Stimulated activated naive B cell treated with anti-CD40 and anti-IgM and Interleukin-4, amounts not matched to agents 10 μg/mL and 1 μg/mL and 100 μg/mL, for 72 hours (primary cell): ENCODE results near the gene CRYBA4.
"Not testable (repeated sequence)": the region's sequence is repeated elsewhere in the genome, so short reads cannot be mapped to it uniquely, and the experiment has no call there.

Experiments used
- ATAC-seq, 2 donors: fragments of 150-1000 bp; cut with Tn5 transposase; replicated peaks; 2 replicates each; pipeline ENCODE4 v1.10.0; 2021; ENCODE audit warnings: moderate library complexity in 1 of 2
- DNase-seq: peaks from one replicate; pipeline ENCODE4 v3.0.0; 2021
- H3K27ac Mint-ChIP-seq: one replicate; pipeline ENCODE4 v1.8.0; 2022; ENCODE audit warnings: mild to moderate bottlenecking, mixed read lengths
- H3K27me3 Mint-ChIP-seq, 2 donors: one replicate each; pipeline ENCODE4 v1.8.0; 2022; ENCODE audit warnings: mixed read lengths in 2 of 2
- H3K36me3 Mint-ChIP-seq, 2 donors: one replicate each; pipeline ENCODE4 v1.8.0; 2022; ENCODE audit warnings: mixed read lengths in 2 of 2, mild to moderate bottlenecking in 1 of 2
- H3K4me1 Mint-ChIP-seq, 2 donors: one replicate each; pipeline ENCODE4 v1.8.0; 2022; ENCODE audit warnings: mixed read lengths in 2 of 2, mild to moderate bottlenecking in 1 of 2
- H3K4me3 Mint-ChIP-seq, 2 donors: one replicate each; pipeline ENCODE4 v1.8.0; 2022; ENCODE audit warnings: mild to moderate bottlenecking in 2 of 2, mixed read lengths in 2 of 2, moderate library complexity in 1 of 2
- H3K9me3 Mint-ChIP-seq, 2 donors: one replicate each; pipeline ENCODE4 v1.8.0; 2022; ENCODE audit warnings: mixed read lengths in 2 of 2, mild to moderate bottlenecking in 1 of 2

The CRYBA4 gene

GRCh38 chr22:26609287-26609686, 12.5 kb upstream of the CRYBA4 start:
- H3K9me3 Mint-ChIP-seq, result no peaks in the 10 kb centered on the region
- no peaks in the 10 kb centered on the region for H3K36me3 Mint-ChIP-seq
- DNase-seq (no peak), ATAC-seq (no peak)
- no peak overlapping the region for H3K27ac Mint-ChIP-seq
- no peak overlapping the region for H3K4me3 Mint-ChIP-seq
- H3K27me3 Mint-ChIP-seq, result peaks cover 0 to 10% of the 10 kb centered on the region in 2 donors
- peaks cover 6 to 11% of the 10 kb centered on the region in 2 donors for H3K4me1 Mint-ChIP-seq

GRCh38 chr22:26610072-26610958, 11.4 kb upstream of the CRYBA4 start:
- H3K27me3 Mint-ChIP-seq, result peaks cover 0 to 10% of the 10 kb centered on the region in 2 donors
- H3K4me3 Mint-ChIP-seq, result peak overlapping the region in 1 of 2 donors; percentile 47
- DNase-seq, result peak; percentile 26

DNA sequence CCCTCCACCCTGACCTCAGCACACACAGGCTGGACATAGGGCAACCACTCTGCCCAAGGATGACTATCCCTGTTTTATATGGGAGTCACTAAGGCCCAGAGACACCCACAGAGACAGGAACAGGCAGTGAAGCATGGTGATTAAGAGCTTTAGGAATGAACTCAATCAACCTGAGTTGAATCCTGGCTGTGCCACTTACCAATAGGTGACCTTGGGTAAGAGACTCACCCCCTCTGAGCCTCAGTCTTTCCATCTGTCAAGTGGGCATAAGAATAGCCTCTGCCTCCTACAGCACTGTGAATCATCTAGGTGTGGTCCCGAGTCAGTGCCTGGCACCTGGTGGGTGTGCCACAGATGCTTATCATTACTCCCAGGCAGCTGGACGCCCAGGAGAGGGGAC, 10.8 kb upstream of the CRYBA4 start:
- H3K9me3 Mint-ChIP-seq, result no peaks in the 10 kb centered on the region
- DNase-seq (no peak), ATAC-seq (no peak)
- H3K27me3 Mint-ChIP-seq, result peaks cover 0 to 10% of the 10 kb centered on the region in 2 donors
- no peak overlapping the region for H3K27ac Mint-ChIP-seq
- peaks cover 13 to 16% of the 10 kb centered on the region in 2 donors for H3K4me1 Mint-ChIP-seq
- no peak overlapping the region for H3K4me3 Mint-ChIP-seq
- H3K36me3 Mint-ChIP-seq, result no peaks in the 10 kb centered on the region

More at GRCh38 chr22:26610072-26610958, 11.4 kb upstream of the CRYBA4 start:
- no peaks in the 10 kb centered on the region for H3K9me3 Mint-ChIP-seq
- peak overlapping the region; percentile 72 for H3K27ac Mint-ChIP-seq
- no peaks in the 10 kb centered on the region for H3K36me3 Mint-ChIP-seq
- ATAC-seq, result peak; percentile 80 to 91
- H3K4me1 Mint-ChIP-seq, result peaks cover 10 to 12% of the 10 kb centered on the region in 2 donors

- H3K4me3 Mint-ChIP-seq, result no peak overlapping the region
- H3K27me3 Mint-ChIP-seq, result peaks cover 0 to 10% of the 10 kb centered on the region in 2 donors
- DNase-seq (no peak), ATAC-seq (no peak)
- H3K9me3 Mint-ChIP-seq, result no peaks in the 10 kb centered on the region
- H3K4me1 Mint-ChIP-seq, result peaks cover 17 to 21% of the 10 kb centered on the region in 2 donors
- no peaks in the 10 kb centered on the region for H3K36me3 Mint-ChIP-seq
- H3K27ac Mint-ChIP-seq, result peak overlapping the region; percentile 60
These were observed 9.1 kb upstream of the CRYBA4 start for GRCh38 chr22:26612652-26613051.

DNA sequence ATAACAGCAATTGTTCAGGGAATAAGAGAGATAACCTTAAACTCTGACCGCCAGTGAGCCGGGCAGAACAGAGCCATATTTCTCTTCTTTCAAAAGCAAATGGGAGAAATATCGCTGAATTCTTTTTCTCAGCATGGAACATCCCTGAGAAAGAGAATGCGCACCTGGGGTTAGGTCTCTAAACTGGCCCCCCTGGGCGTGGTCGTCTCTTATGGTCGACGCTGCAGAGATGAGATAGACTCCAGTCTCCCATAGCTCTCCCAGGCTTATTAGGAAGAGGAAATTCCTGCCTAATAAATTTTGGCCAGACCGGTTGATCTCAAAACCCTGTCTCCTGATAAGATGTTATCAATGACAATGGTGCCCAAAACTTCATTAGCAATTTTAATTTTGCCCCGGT, 8.0 kb upstream of the CRYBA4 start:
- Mint-ChIP-seq H3K27me3 (peaks cover 0 to 10% of the 10 kb centered on the region in 2 donors), H3K4me1 (peaks cover 19 to 24% of the 10 kb centered on the region in 2 donors)
- H3K36me3 Mint-ChIP-seq, H3K4me3 Mint-ChIP-seq, H3K9me3 Mint-ChIP-seq, ATAC-seq, DNase-seq, H3K27ac Mint-ChIP-seq: not testable (repeated sequence)

- Mint-ChIP-seq H3K36me3 (no peaks in the 10 kb centered on the region), H3K27ac (no peak overlapping the region), H3K9me3 (no peaks in the 10 kb centered on the region), H3K4me1 (peaks cover 17 to 24% of the 10 kb centered on the region in 2 donors), H3K27me3 (peaks cover 4 to 10% of the 10 kb centered on the region in 2 donors), H3K4me3 (no peak overlapping the region)
- no peak for ATAC-seq
- no peak for DNase-seq
These were observed 7.4 kb upstream of the CRYBA4 start for GRCh38 chr22:26614322-26614721.

DNA sequence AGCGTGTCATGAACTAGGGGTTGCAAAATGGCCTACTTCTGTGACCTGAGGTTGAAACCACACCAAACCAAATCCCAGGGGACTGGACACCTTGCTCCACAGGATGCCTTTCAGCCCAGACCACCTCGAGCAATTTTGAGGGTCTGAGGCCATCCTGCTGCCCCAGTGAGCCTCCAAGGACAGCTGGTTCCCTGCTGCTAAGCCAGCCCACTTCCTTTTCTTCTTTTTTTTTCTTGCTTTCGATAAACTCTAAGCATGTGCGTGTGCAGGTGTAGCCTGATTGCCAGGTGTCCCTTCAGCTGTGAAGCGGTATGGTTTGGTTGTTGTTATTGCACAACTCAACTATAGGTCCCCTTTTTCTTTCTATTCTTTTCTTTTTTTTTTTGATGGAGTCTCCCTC, 6.6 kb upstream of the CRYBA4 start:
- H3K4me3 Mint-ChIP-seq, result no peak overlapping the region
- H3K36me3 Mint-ChIP-seq, result no peaks in the 10 kb centered on the region
- H3K27me3 Mint-ChIP-seq, result peaks cover 4 to 10% of the 10 kb centered on the region in 2 donors
- no peaks in the 10 kb centered on the region for H3K9me3 Mint-ChIP-seq
- DNase-seq (peak; percentile 4), ATAC-seq (peak; percentile 45 to 75)
- H3K27ac Mint-ChIP-seq, result no peak overlapping the region
- peaks cover 14 to 23% of the 10 kb centered on the region in 2 donors for H3K4me1 Mint-ChIP-seq

- Mint-ChIP-seq H3K36me3 (no peaks in the 10 kb centered on the region), H3K4me3 (no peak overlapping the region), H3K9me3 (no peaks in the 10 kb centered on the region), H3K27ac (peak overlapping the region; percentile 60), H3K4me1 (peaks cover 9 to 18% of the 10 kb centered on the region in 2 donors), H3K27me3 (peaks cover 4 to 10% of the 10 kb centered on the region in 2 donors)
- no peak for ATAC-seq
- DNase-seq, result no peak
These were observed 5.8 kb upstream of the CRYBA4 start for GRCh38 chr22:26615830-26616435.

- ATAC-seq (no peak), DNase-seq (no peak)
- Mint-ChIP-seq H3K36me3 (no peaks in the 10 kb centered on the region), H3K9me3 (no peaks in the 10 kb centered on the region), H3K27ac (no peak overlapping the region), H3K4me1 (peaks cover 9 to 18% of the 10 kb centered on the region in 2 donors), H3K27me3 (peaks cover 4 to 10% of the 10 kb centered on the region in 2 donors), H3K4me3 (no peak overlapping the region)
These were observed 5.1 kb upstream of the CRYBA4 start for GRCh38 chr22:26616650-26617049.

GRCh38 chr22:26617271-26618199, 4.2 kb upstream of the CRYBA4 start, which contains the start of gene CRYBB1:
Gene CRYBB1 (minus strand): TSS chr22:26618027. CDS start chr22:26616319, 1,708 bp downstream.
- Mint-ChIP-seq H3K4me1 (peaks cover 9 to 18% of the 10 kb centered on the region in 2 donors), H3K27ac (no peak within 1 kb of the TSS), H3K27me3 (peaks cover 4 to 6% of the 10 kb centered on the region in 2 donors), H3K9me3 (no peaks in the 10 kb centered on the region), H3K4me3 (no peak within 1 kb of the TSS), H3K36me3 (no peaks in the 10 kb centered on the region)
- peak in 1 of 2 donors; percentile 29 for ATAC-seq
- DNase-seq, result no peak

DNA sequence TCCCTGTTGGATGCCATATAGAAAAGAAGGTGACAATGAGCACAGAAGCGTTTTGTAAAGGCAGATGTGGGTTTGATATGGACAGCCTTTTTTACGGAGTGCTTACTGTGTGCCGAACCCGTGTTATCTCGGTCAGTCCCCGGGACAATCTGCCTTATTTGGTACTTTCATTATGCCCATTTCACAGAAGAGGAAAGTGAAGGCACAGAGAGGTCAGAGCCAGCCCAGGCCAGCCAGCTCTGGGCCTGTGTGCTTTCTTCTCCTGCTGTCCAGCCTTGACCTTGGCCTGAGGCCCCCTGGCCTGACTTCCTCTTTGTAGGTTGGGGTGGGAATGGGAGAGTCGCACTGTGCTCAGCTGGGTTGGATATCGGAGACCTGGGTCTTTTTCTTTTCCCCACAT, 3.3 kb upstream of the CRYBA4 start:
- Mint-ChIP-seq H3K4me3 (no peak overlapping the region), H3K9me3 (no peaks in the 10 kb centered on the region), H3K27me3 (peaks cover 0 to 8% of the 10 kb centered on the region in 2 donors), H3K27ac (no peak overlapping the region), H3K4me1 (peaks cover 9 to 18% of the 10 kb centered on the region in 2 donors), H3K36me3 (no peaks in the 10 kb centered on the region)
- DNase-seq (no peak), ATAC-seq (no peak)

DNA sequence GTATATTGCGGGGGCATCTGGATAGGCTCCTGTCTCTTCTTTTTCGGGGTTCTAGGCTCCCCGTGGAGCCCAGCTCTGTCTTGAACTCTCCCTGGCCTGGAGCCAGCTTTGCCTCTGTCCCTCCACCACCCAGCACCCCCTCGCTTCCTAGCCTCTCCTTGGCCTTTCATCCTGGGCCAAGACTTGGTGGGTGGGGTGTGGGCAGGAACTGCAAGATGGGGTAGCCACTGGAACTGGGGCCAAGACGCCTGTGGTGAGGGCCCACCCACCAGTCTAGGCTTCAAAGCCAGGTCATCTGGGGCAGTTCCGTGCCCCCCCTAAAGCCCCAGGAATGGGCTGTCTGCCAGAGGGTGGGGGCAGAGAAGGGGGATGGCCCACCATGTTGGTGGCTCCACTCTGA, 2.3 kb upstream of the CRYBA4 start:
- no peak overlapping the region for H3K27ac Mint-ChIP-seq
- peaks cover 9 to 18% of the 10 kb centered on the region in 2 donors for H3K4me1 Mint-ChIP-seq
- H3K4me3 Mint-ChIP-seq, result no peak overlapping the region
- H3K9me3 Mint-ChIP-seq, result peaks cover 0 to 4% of the 10 kb centered on the region in 2 donors
- H3K27me3 Mint-ChIP-seq, result peaks cover 0 to 8% of the 10 kb centered on the region in 2 donors
- DNase-seq (no peak), ATAC-seq (no peak)
- no peaks in the 10 kb centered on the region for H3K36me3 Mint-ChIP-seq

- Mint-ChIP-seq H3K4me1 (peaks cover 8 to 16% of the 10 kb centered on the region in 2 donors), H3K4me3 (no peak overlapping the region), H3K9me3 (peaks cover 0 to 4% of the 10 kb centered on the region in 2 donors), H3K27ac (no peak overlapping the region), H3K27me3 (peaks cover 0 to 8% of the 10 kb centered on the region in 2 donors), H3K36me3 (no peaks in the 10 kb centered on the region)
- no peak for ATAC-seq
- no peak for DNase-seq
These were observed 1.6 kb upstream of the CRYBA4 start for GRCh38 chr22:26620197-26620596.

DNA sequence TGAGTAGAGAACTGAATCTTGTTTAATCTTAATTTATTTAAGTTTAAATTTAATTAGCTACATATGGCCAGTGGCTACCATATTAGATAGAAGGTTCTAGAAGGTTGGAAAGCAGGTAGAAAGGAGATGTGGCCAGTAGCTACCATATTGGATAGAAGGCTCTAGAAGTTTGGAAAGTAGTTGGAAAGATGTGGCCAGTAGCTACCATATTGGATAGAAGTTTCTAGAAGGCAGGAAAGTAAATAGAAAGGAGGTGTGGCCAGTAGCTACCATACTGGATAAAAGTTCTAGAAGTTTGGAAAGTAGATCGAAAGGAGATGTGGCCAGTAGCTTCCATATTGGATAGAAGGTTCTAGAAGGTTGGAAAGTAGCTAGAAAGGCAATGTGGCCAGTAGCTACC, 2.2 kb downstream of the CRYBA4 start:
- no peak for DNase-seq
- H3K36me3 Mint-ChIP-seq, result no peaks in the 10 kb centered on the region
- ATAC-seq, result no peak
- H3K9me3 Mint-ChIP-seq, result peaks cover 1 to 4% of the 10 kb centered on the region in 2 donors
- H3K27me3 Mint-ChIP-seq, result peaks cover 6 to 7% of the 10 kb centered on the region in 2 donors
- H3K27ac Mint-ChIP-seq, result no peak overlapping the region
- H3K4me1 Mint-ChIP-seq, result peaks cover 0 to 6% of the 10 kb centered on the region in 2 donors
- H3K4me3 Mint-ChIP-seq, result no peak overlapping the region
